Spleen (tissue), 11 donors: ENCODE data around the gene AQP1. TPM values are rescaled to one million over a fixed set of nuclear protein-coding genes. Genes with fewer than 3 reads are reported as not detected.

Experiments used
- DNase-seq: peaks from one replicate; pipeline ENCODE4 v3.0.0-alpha.2; 2020
- H3K27ac ChIP-seq, 8 donors: fragments of 200-600 bp; sonication (generic) in 7 of 8; 1 replicate in 4 of 8; 2 replicates in 4 of 8; pipeline versions ENCODE4 v1.5.0 to v1.8.0; 2016 to 2021; ENCODE audit warnings: inconsistent platforms in 4 of 8, mild to moderate bottlenecking in 4 of 8, moderate library complexity in 1 of 8
- H3K27me3 ChIP-seq, 7 donors: fragments of 200-600 bp; sonication (generic) in 6 of 7; replicated peaks in 1 of 7; 1 replicate in 4 of 7; 2 replicates in 3 of 7; pipeline versions ENCODE4 v1.5.0 to v1.8.0; 2016 to 2021; ENCODE audit warnings: inconsistent platforms in 3 of 7, mild to moderate bottlenecking in 1 of 7
- H3K36me3 ChIP-seq, 6 donors: fragments of 200-600 bp; sonication (generic) in 5 of 6; 1 replicate in 4 of 6; 2 replicates in 2 of 6; pipeline versions ENCODE4 v1.5.0 to v1.8.0; 2016 to 2021; ENCODE audit warnings: inconsistent platforms in 2 of 6
- H3K4me1 ChIP-seq, 6 donors: fragments of 200-600 bp; sonication (generic) in 5 of 6; 1 replicate in 3 of 6; 2 replicates in 3 of 6; pipeline versions ENCODE4 v1.5.0 to v1.8.0; 2016 to 2021; ENCODE audit warnings: inconsistent platforms in 3 of 6
- H3K4me3 ChIP-seq, 8 donors: fragments of 200-600 bp; sonication (generic) in 7 of 8; 1 replicate in 4 of 8; 2 replicates in 4 of 8; pipeline versions ENCODE4 v1.5.0 to v1.8.0; 2016 to 2021; ENCODE audit warnings: inconsistent platforms in 4 of 8, mild to moderate bottlenecking in 4 of 8, moderate library complexity in 2 of 8
- H3K9me3 ChIP-seq, 8 donors: fragments of 200-600 bp; sonication (generic) in 7 of 8; 1 replicate in 4 of 8; 2 replicates in 4 of 8; pipeline versions ENCODE4 v1.5.0 to v1.8.0; 2016 to 2021; ENCODE audit warnings: inconsistent platforms in 4 of 8
- CTCF ChIP-seq, 11 experiments: fragments of 200-600 bp in 7 of 11; fragments of 450-650 bp in 4 of 11; sonication (generic) in 4 of 11; IDR thresholded peaks in 8 of 11; conservative IDR thresholded peaks in 3 of 11; 1 replicate in 7 of 11; 2 replicates in 4 of 11; pipeline versions ENCODE4 v1.4.0 to v1.8.0; 2016 to 2021; ENCODE audit warnings: antibody characterized with exemption in 11 of 11, inconsistent platforms in 4 of 11, mild to moderate bottlenecking in 1 of 11
- POLR2A ChIP-seq, 3 donors: fragments of 450-650 bp; IDR thresholded peaks; one replicate each; pipeline ENCODE4 v1.5.1; 2017; ENCODE audit warnings: antibody characterized with exemption in 3 of 3, mild to moderate bottlenecking in 1 of 3
- POLR2AphosphoS5 ChIP-seq, 3 donors: sonication (generic); formaldehyde crosslinking; IDR thresholded peaks; one replicate each; pipeline ENCODE4 v1.5.1; 2017; ENCODE audit warnings: antibody characterized with exemption in 3 of 3
- WGBS, 5 donors: extraction: QIAGEN DNeasy Blood & Tissue Kit in 3 of 5; methylation state at CpG; one replicate each; pipeline versions ENCODE4 v1.1.5 to v1.1.7; 2013 to 2018; 5-methylcytosine and 5-hydroxymethylcytosine counted together
- intact Hi-C: fragments of 100-400 bp; cut with DNase I; formaldehyde crosslinking; loops from one replicate; pipeline ENCODE4 v1.15.0; 2023; ENCODE audit warnings: low total_unique reads
- polyA plus RNA-seq, 3 donors: library from polyadenylated mRNA; stranded (reverse); fragments of 200-250 nt; gene quantifications; one replicate each; pipeline ENCODE4 v1.2.1, GENCODE V29; 2013
- total RNA-seq, 7 donors: library from RNA; depleted of rRNA in 3 of 7; stranded (reverse); fragments of >200 nt in 3 of 7; fragmentation: NEBNext Ultra II Directional in 4 of 7; extraction: Animal tissue kit (Norgen Biotek cat#: 25700) in 4 of 7; gene quantifications; one replicate each; pipeline versions ENCODE4 v1.1.0 to v1.2.1, GENCODE V29; 2016 to 2021
- donor health status: healthy with polysubstance abuse.
- donor health status: DM: no; HTN: no; CAD: no; lungs with moderate emphysema.
- donor health status: DM: no; HTN: no; CAD: no.
- donor health status: Bipolar disorder and iron deficiency.
- donor health status: healthy.
- donor health status: DM: no; HTN: no; CAD: no.
- donor health status: DM: yes; HTN: yes; CAD: no.

Gene AQP1
- total and polyA plus RNA-seq, 10 donors = 4.4 to 34.3 (median 22.9) TPM

GRCh38 chr7:30938435-30939316, 27.0 kb downstream of the AQP1 start:
- Histone ChIP-seq H3K4me3 (peak overlapping the region in 1 of 8 donors; percentile 20), H3K4me1 (peaks cover 0 to 7% (median 4%) of the 10 kb centered on the region in 6 donors), H3K27me3 (peaks cover 0 to 53% (median 18%) of the 10 kb centered on the region in 7 donors), H3K27ac (no peak overlapping the region), H3K9me3 (no peaks in the 10 kb centered on the region), H3K36me3 (no peaks in the 10 kb centered on the region)
- WGBS, 5 donors = 14 to 19% (median 19%) methylated on average over 22 to 25 of the region's 25 CpGs
- peak; percentile 90 for DNase-seq
- TF ChIP-seq POLR2A (IDR thresholded peaks at IDR 0.05) = no peak
- peak in 1 of 3 donors; percentile 25 for TF ChIP-seq POLR2AphosphoS5 (IDR thresholded peaks at IDR 0.05)
- peak; percentile 60 to 95 (median 86) for TF ChIP-seq CTCF (IDR thresholded peaks at IDR 0.05 in 8 of 11, conservative IDR thresholded peaks at IDR 0.05 in 3 of 11)
- intact Hi-C loops = no loop called here

- no peak for TF ChIP-seq CTCF (IDR thresholded peaks at IDR 0.05 in 8 of 11, conservative IDR thresholded peaks at IDR 0.05 in 3 of 11)
- no peak for TF ChIP-seq POLR2A (IDR thresholded peaks at IDR 0.05)
- TF ChIP-seq POLR2AphosphoS5 (IDR thresholded peaks at IDR 0.05) = no peak
- DNase-seq = no peak
- Histone ChIP-seq H3K4me1 (peaks cover 0 to 7% (median 4%) of the 10 kb centered on the region in 6 donors), H3K27ac (no peak overlapping the region), H3K9me3 (peaks cover 0 to 25% (median 21%) of the 10 kb centered on the region in 8 donors), H3K27me3 (peaks cover 0 to 65% (median 18%) of the 10 kb centered on the region in 7 donors), H3K4me3 (no peak overlapping the region), H3K36me3 (no peaks in the 10 kb centered on the region)
- intact Hi-C loops = no loop called here
- 60 to 69% (median 61%) methylated on average over 8 of the region's 8 CpGs for WGBS, 5 donors
These were observed 30.1 kb downstream of the AQP1 start for GRCh38 chr7:30941582-30942323.

DNA sequence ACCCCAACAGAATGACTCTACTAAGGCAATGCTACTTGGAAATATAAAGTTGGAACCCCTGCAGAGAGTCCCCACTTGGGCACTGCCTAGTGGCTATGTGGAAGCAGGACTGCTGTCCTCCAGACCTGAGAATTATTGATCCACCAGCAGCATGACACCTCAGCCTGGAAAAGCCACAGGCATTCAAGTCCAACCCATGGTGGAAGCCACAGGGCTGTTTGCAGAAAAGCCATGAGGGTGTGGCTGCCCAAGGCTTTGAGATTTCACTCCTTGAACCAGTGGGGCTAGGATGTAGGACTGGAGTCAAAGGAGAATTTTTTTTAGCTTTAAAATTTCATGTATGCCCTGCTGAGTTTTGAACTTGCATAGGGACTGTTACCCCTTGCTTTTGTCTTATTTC, 38.5 kb downstream of the AQP1 start:
- Histone ChIP-seq H3K4me3 (no peak overlapping the region), H3K27ac (no peak overlapping the region), H3K4me1 (no peaks in the 10 kb centered on the region), H3K36me3 (no peaks in the 10 kb centered on the region), H3K27me3 (peaks cover 0 to 12% (median 0%) of the 10 kb centered on the region in 7 donors), H3K9me3 (peaks cover 0 to 21% (median 11%) of the 10 kb centered on the region in 8 donors)
- no peak for TF ChIP-seq POLR2A (IDR thresholded peaks at IDR 0.05)
- TF ChIP-seq CTCF (IDR thresholded peaks at IDR 0.05 in 8 of 11, conservative IDR thresholded peaks at IDR 0.05 in 3 of 11) = no peak
- no peak for TF ChIP-seq POLR2AphosphoS5 (IDR thresholded peaks at IDR 0.05)
- no peak for DNase-seq
- intact Hi-C loops = no loop called here

- TF ChIP-seq CTCF (IDR thresholded peaks at IDR 0.05 in 8 of 11, conservative IDR thresholded peaks at IDR 0.05 in 3 of 11) = no peak
- TF ChIP-seq POLR2AphosphoS5 (IDR thresholded peaks at IDR 0.05) = no peak
- no peak for TF ChIP-seq POLR2A (IDR thresholded peaks at IDR 0.05)
- Histone ChIP-seq H3K9me3 (peaks cover 0 to 23% (median 9%) of the 10 kb centered on the region in 8 donors), H3K4me3 (no peak overlapping the region), H3K27me3 (peaks cover 0 to 8% (median 0%) of the 10 kb centered on the region in 7 donors), H3K27ac (no peak overlapping the region), H3K36me3 (no peaks in the 10 kb centered on the region), H3K4me1 (no peaks in the 10 kb centered on the region)
- 73 to 76% (median 74%) methylated on average over 4 of the region's 4 CpGs for WGBS, 5 donors
- intact Hi-C loops = no loop called here
- DNase-seq = no peak
These were observed 43.3 kb downstream of the AQP1 start for GRCh38 chr7:30954914-30955313.
